Neural progenitor cell (in vitro differentiated cells): ENCODE data around the gene EFNA2. TPM values are rescaled to one million over a fixed set of nuclear protein-coding genes. Genes with fewer than 3 reads are reported as not detected.

ENCODE experiments used
- DNase-seq: peaks from one replicate; pipeline ENCODE4 v3.0.0-alpha.2; 2016; ENCODE audit warnings: low spot score
- H2AFZ ChIP-seq: fragments of 200-600 bp; sonication (generic); replicated peaks from 2 replicates; pipeline ENCODE4 v1.6.1; 2016; ENCODE audit warnings: antibody characterized with exemption
- H3F3A ChIP-seq: fragments of 200-600 bp; sonication (generic); 2 replicates; pipeline ENCODE4 v1.6.1; 2016; ENCODE audit warnings: antibody characterized with exemption, low read depth
- H3K27ac ChIP-seq: fragments of 200-600 bp; sonication (generic); 2 replicates; pipeline ENCODE4 v1.5.1; 2016; ENCODE audit warnings: mild to moderate bottlenecking
- H3K27me3 ChIP-seq: fragments of 200-600 bp; sonication (generic); 2 replicates; pipeline ENCODE4 v1.6.1; 2016; ENCODE audit warnings: mild to moderate bottlenecking, moderate library complexity
- H3K36me3 ChIP-seq: fragments of 200-600 bp; sonication (generic); 2 replicates; pipeline ENCODE4 v1.5.1; 2016
- H3K4me1 ChIP-seq: fragments of 200-600 bp; sonication (generic); 2 replicates; pipeline ENCODE4 v1.6.1; 2016; ENCODE audit warnings: mixed run types
- H3K4me2 ChIP-seq: fragments of 200-600 bp; sonication (generic); 2 replicates; pipeline ENCODE4 v1.6.1; 2016
- H3K4me3 ChIP-seq: fragments of 200-600 bp; sonication (generic); 2 replicates; pipeline ENCODE4 v1.5.1; 2016
- H3K79me2 ChIP-seq: fragments of 200-600 bp; sonication (generic); 2 replicates; pipeline ENCODE4 v1.6.1; 2016; ENCODE audit warnings: low read depth
- H3K9ac ChIP-seq: fragments of 200-600 bp; sonication (generic); 2 replicates; pipeline ENCODE4 v1.6.1; 2016
- H3K9me3 ChIP-seq: fragments of 200-600 bp; sonication (generic); 2 replicates; pipeline ENCODE4 v1.5.1; 2016; ENCODE audit warnings: low read depth
- H4K20me1 ChIP-seq: fragments of 200-600 bp; sonication (generic); 2 replicates; pipeline ENCODE4 v1.6.1; 2016; ENCODE audit warnings: low read depth
- H3K27ac Mint-ChIP-seq: 3 replicates; pipeline ENCODE4 v1.8.0; 2021; ENCODE audit warnings: mixed read lengths
- H3K27me3 Mint-ChIP-seq: 2 replicates; pipeline ENCODE4 v1.8.0; 2022; ENCODE audit warnings: low read depth, mild to moderate bottlenecking, inconsistent platforms, moderate library complexity, mixed read lengths; ENCODE audit not compliant: insufficient read depth
- H3K36me3 Mint-ChIP-seq: 3 replicates; pipeline ENCODE4 v1.8.0; 2021; ENCODE audit warnings: mixed read lengths
- H3K4me1 Mint-ChIP-seq: 3 replicates; pipeline ENCODE4 v1.8.0; 2021; ENCODE audit warnings: mixed read lengths
- H3K4me3 Mint-ChIP-seq: 3 replicates; pipeline ENCODE4 v1.8.0; 2021; ENCODE audit warnings: mild to moderate bottlenecking, moderate library complexity, mixed read lengths
- H3K9me3 Mint-ChIP-seq: 3 replicates; pipeline ENCODE4 v1.8.0; 2020; ENCODE audit warnings: mixed read lengths
- CTCF ChIP-seq: fragments of 200-600 bp; sonication (generic); IDR thresholded peaks from 2 replicates; pipeline ENCODE4 v1.5.1; 2017; ENCODE audit warnings: antibody characterized with exemption, mild to moderate bottlenecking
- EZH2 ChIP-seq: fragments of 200-600 bp; sonication (generic); IDR thresholded peaks from 2 replicates; pipeline ENCODE4 v1.6.1; 2017; ENCODE audit warnings: antibody characterized with exemption, mild to moderate bottlenecking, moderate library complexity
- EZH2phosphoT487 ChIP-seq: fragments of 200-600 bp; sonication (generic); IDR thresholded peaks from 2 replicates; pipeline ENCODE4 v1.6.1; 2017; ENCODE audit warnings: antibody characterized with exemption
- total RNA-seq: library from RNA; depleted of rRNA; stranded (reverse); fragments of >200 nt; gene quantifications from 2 replicates; pipeline ENCODE4 v1.2.3, GENCODE V29; 2015; ENCODE audit warnings: low replicate concordance

EFNA2 gene
- total RNA-seq, 1 donor from 2014 or later = 13.2 TPM

- TF ChIP-seq EZH2phosphoT487 (no peak), EZH2 (no peak), CTCF (no peak)
- H3K27me3 Mint-ChIP-seq = peaks cover 9% of the 10 kb centered on the region
- H3K27me3 ChIP-seq = no peaks in the 10 kb centered on the region
- no peak overlapping the region for H2AFZ ChIP-seq
- H3K4me3 Mint-ChIP-seq = no peak overlapping the region
- peaks cover 78% of the 10 kb centered on the region for H4K20me1 ChIP-seq
- H3K36me3 Mint-ChIP-seq = peaks cover 11% of the 10 kb centered on the region
- H3K36me3 ChIP-seq = no peaks in the 10 kb centered on the region
- H3K27ac ChIP-seq = peak overlapping the region; percentile 71
- H3K9me3 Mint-ChIP-seq = no peaks in the 10 kb centered on the region
- no peak overlapping the region for H3K4me3 ChIP-seq
- peaks cover 19% of the 10 kb centered on the region for H3K4me1 Mint-ChIP-seq
- H3K9ac ChIP-seq = no peak overlapping the region
- H3K79me2 ChIP-seq = peaks cover 83% of the 10 kb centered on the region
- no peak for DNase-seq
- peaks cover 67% of the 10 kb centered on the region for H3F3A ChIP-seq
- peaks cover 21% of the 10 kb centered on the region for H3K4me1 ChIP-seq
- H3K9me3 ChIP-seq = no peaks in the 10 kb centered on the region
- no peak overlapping the region for H3K27ac Mint-ChIP-seq
- H3K4me2 ChIP-seq = no peak overlapping the region
Measured at GRCh38 chr19:1253514-1254080, 32.1 kb upstream of the EFNA2 start.

GRCh38 chr19:1254081-1254527, 31.6 kb upstream of the EFNA2 start:
- DNase-seq = no peak
- Histone ChIP-seq H2AFZ (no peak overlapping the region), H3K79me2 (peaks cover 83% of the 10 kb centered on the region), H3K9me3 (no peaks in the 10 kb centered on the region), H3K36me3 (no peaks in the 10 kb centered on the region), H3K27ac (peak overlapping the region; percentile 71), H3K27me3 (no peaks in the 10 kb centered on the region), H3K4me1 (peaks cover 26% of the 10 kb centered on the region), H3F3A (peaks cover 70% of the 10 kb centered on the region), H3K9ac (no peak overlapping the region), H4K20me1 (peaks cover 83% of the 10 kb centered on the region), H3K4me3 (no peak overlapping the region), H3K4me2 (no peak overlapping the region)
- Mint-ChIP-seq H3K36me3 (peaks cover 11% of the 10 kb centered on the region), H3K4me3 (no peak overlapping the region), H3K4me1 (peaks cover 24% of the 10 kb centered on the region), H3K27me3 (peaks cover 9% of the 10 kb centered on the region), H3K27ac (no peak overlapping the region), H3K9me3 (no peaks in the 10 kb centered on the region)
- TF ChIP-seq EZH2 = no peak
- TF ChIP-seq EZH2phosphoT487 = no peak

GRCh38 chr19:1254530-1255185, 31.0 kb upstream of the EFNA2 start:
- no peaks in the 10 kb centered on the region for H3K27me3 ChIP-seq
- peak overlapping the region; percentile 46 for H3K27ac ChIP-seq

More at GRCh38 chr19:1254530-1255185, 31.0 kb upstream of the EFNA2 start:
- Histone ChIP-seq H3K4me3 (no peak overlapping the region), H2AFZ (no peak overlapping the region), H3K9ac (no peak overlapping the region), H4K20me1 (peaks cover 88% of the 10 kb centered on the region), H3K36me3 (no peaks in the 10 kb centered on the region), H3F3A (peaks cover 75% of the 10 kb centered on the region), H3K79me2 (peaks cover 82% of the 10 kb centered on the region), H3K9me3 (no peaks in the 10 kb centered on the region), H3K4me1 (peaks cover 32% of the 10 kb centered on the region), H3K4me2 (no peak overlapping the region)
- TF ChIP-seq CTCF (no peak), EZH2 (no peak), EZH2phosphoT487 (no peak)
- DNase-seq = no peak
- peak overlapping the region; percentile 33 for H3K4me3 Mint-ChIP-seq
- H3K27ac Mint-ChIP-seq = no peak overlapping the region
- no peaks in the 10 kb centered on the region for H3K9me3 Mint-ChIP-seq
- H3K4me1 Mint-ChIP-seq = peaks cover 28% of the 10 kb centered on the region
- peaks cover 11% of the 10 kb centered on the region for H3K36me3 Mint-ChIP-seq
- peaks cover 11% of the 10 kb centered on the region for H3K27me3 Mint-ChIP-seq
